ENCODE measurements around the gene LNX2.

The LNX2 gene

GRCh38 chr13:27634231-27634630 is 13.9 kb upstream of the LNX2 start:
- TF ChIP-seq TAF1 (IDR thresholded peaks at IDR 0.05; ENCODE audit: borderline replicate concordance, insufficient read depth, low read length) (no peak), REST (IDR thresholded peaks at IDR 0.05; ENCODE audit: insufficient read depth in 1 of 2, low read depth in 2 of 2, low read length in 2 of 2) (no peak), FOXP2 (optimal IDR thresholded peaks at IDR 0.05; ENCODE audit: borderline replicate concordance, extremely low read depth, extremely low read length, insufficient read depth) (no peak), POLR2AphosphoS5 (IDR thresholded peaks at IDR 0.05; ENCODE audit: low read depth, low read length) (no peak), SIN3A (IDR thresholded peaks at IDR 0.05; ENCODE audit: borderline replicate concordance, insufficient read depth, low read length) (no peak)

- TF ChIP-seq REST (IDR thresholded peaks at IDR 0.05; ENCODE audit: insufficient read depth in 1 of 2, low read depth in 2 of 2, low read length in 2 of 2): no peak
- no peak for TF ChIP-seq POLR2AphosphoS5 (IDR thresholded peaks at IDR 0.05; ENCODE audit: low read depth, low read length)
- no peak for TF ChIP-seq SIN3A (IDR thresholded peaks at IDR 0.05; ENCODE audit: borderline replicate concordance, insufficient read depth, low read length)
- TF ChIP-seq TAF1 (IDR thresholded peaks at IDR 0.05; ENCODE audit: borderline replicate concordance, insufficient read depth, low read length): no peak
- TF ChIP-seq FOXP2 (optimal IDR thresholded peaks at IDR 0.05; ENCODE audit: borderline replicate concordance, extremely low read depth, extremely low read length, insufficient read depth): no peak
Measured at GRCh38 chr13:27632648-27633047, 12.3 kb upstream of the LNX2 start.

- TF ChIP-seq POLR2AphosphoS5 (IDR thresholded peaks at IDR 0.05; ENCODE audit: low read depth, low read length): no peak
- no peak for TF ChIP-seq FOXP2 (optimal IDR thresholded peaks at IDR 0.05; ENCODE audit: borderline replicate concordance, extremely low read depth, extremely low read length, insufficient read depth)
- no peak for TF ChIP-seq REST (IDR thresholded peaks at IDR 0.05; ENCODE audit: insufficient read depth in 1 of 2, low read depth in 2 of 2, low read length in 2 of 2)
- no peak for TF ChIP-seq TAF1 (IDR thresholded peaks at IDR 0.05; ENCODE audit: borderline replicate concordance, insufficient read depth, low read length)
- no peak for TF ChIP-seq SIN3A (IDR thresholded peaks at IDR 0.05; ENCODE audit: borderline replicate concordance, insufficient read depth, low read length)
Measured at GRCh38 chr13:27632214-27632613, 11.9 kb upstream of the LNX2 start.

- no peak for TF ChIP-seq POLR2AphosphoS5 (IDR thresholded peaks at IDR 0.05; ENCODE audit: low read depth, low read length)
- no peak for TF ChIP-seq REST (IDR thresholded peaks at IDR 0.05; ENCODE audit: insufficient read depth in 1 of 2, low read depth in 2 of 2, low read length in 2 of 2)
- no peak for TF ChIP-seq FOXP2 (optimal IDR thresholded peaks at IDR 0.05; ENCODE audit: borderline replicate concordance, extremely low read depth, extremely low read length, insufficient read depth)
- TF ChIP-seq SIN3A (IDR thresholded peaks at IDR 0.05; ENCODE audit: borderline replicate concordance, insufficient read depth, low read length): no peak
- TF ChIP-seq TAF1 (IDR thresholded peaks at IDR 0.05; ENCODE audit: borderline replicate concordance, insufficient read depth, low read length): no peak
Measured at GRCh38 chr13:27631665-27632064, 11.3 kb upstream of the LNX2 start.

GRCh38 chr13:27631156-27631555 is 10.8 kb upstream of the LNX2 start:
- TF ChIP-seq TAF1 (IDR thresholded peaks at IDR 0.05; ENCODE audit: borderline replicate concordance, insufficient read depth, low read length): no peak
- TF ChIP-seq REST (IDR thresholded peaks at IDR 0.05; ENCODE audit: insufficient read depth in 1 of 2, low read depth in 2 of 2, low read length in 2 of 2): no peak
- no peak for TF ChIP-seq SIN3A (IDR thresholded peaks at IDR 0.05; ENCODE audit: borderline replicate concordance, insufficient read depth, low read length)
- TF ChIP-seq POLR2AphosphoS5 (IDR thresholded peaks at IDR 0.05; ENCODE audit: low read depth, low read length): no peak
